ENCODE data around the gene TTR. TPM values are rescaled to one million over a fixed set of nuclear protein-coding genes. Genes with fewer than 3 reads are reported as not detected.

Gene TTR
- total and polyA plus RNA-seq, 2 of the 13 experiments (the other 11 are each of a cell fraction or from before 2014, with no cell fraction given) = 91.3 to 496 TPM

- TF ChIP-seq, protein P1, sequence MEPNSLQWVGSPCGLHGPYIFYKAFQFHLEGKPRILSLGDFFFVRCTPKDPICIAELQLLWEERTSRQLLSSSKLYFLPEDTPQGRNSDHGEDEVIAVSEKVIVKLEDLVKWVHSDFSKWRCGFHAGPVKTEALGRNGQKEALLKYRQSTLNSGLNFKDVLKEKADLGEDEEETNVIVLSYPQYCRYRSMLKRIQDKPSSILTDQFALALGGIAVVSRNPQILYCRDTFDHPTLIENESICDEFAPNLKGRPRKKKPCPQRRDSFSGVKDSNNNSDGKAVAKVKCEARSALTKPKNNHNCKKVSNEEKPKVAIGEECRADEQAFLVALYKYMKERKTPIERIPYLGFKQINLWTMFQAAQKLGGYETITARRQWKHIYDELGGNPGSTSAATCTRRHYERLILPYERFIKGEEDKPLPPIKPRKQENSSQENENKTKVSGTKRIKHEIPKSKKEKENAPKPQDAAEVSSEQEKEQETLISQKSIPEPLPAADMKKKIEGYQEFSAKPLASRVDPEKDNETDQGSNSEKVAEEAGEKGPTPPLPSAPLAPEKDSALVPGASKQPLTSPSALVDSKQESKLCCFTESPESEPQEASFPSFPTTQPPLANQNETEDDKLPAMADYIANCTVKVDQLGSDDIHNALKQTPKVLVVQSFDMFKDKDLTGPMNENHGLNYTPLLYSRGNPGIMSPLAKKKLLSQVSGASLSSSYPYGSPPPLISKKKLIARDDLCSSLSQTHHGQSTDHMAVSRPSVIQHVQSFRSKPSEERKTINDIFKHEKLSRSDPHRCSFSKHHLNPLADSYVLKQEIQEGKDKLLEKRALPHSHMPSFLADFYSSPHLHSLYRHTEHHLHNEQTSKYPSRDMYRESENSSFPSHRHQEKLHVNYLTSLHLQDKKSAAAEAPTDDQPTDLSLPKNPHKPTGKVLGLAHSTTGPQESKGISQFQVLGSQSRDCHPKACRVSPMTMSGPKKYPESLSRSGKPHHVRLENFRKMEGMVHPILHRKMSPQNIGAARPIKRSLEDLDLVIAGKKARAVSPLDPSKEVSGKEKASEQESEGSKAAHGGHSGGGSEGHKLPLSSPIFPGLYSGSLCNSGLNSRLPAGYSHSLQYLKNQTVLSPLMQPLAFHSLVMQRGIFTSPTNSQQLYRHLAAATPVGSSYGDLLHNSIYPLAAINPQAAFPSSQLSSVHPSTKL (CRISPR knock-in tag; IDR thresholded peaks at IDR 0.05) = peak; percentile 45; the same call in 1 of the 2 replicates
- no peak for TF ChIP-seq ZNF407 (CRISPR knock-in tag; IDR thresholded peaks at IDR 0.05; ENCODE audit: not compliant biosample characterization)
- TF ChIP-seq, protein P2, sequence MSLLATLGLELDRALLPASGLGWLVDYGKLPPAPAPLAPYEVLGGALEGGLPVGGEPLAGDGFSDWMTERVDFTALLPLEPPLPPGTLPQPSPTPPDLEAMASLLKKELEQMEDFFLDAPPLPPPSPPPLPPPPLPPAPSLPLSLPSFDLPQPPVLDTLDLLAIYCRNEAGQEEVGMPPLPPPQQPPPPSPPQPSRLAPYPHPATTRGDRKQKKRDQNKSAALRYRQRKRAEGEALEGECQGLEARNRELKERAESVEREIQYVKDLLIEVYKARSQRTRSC (CRISPR knock-in tag; IDR thresholded peaks at IDR 0.05; ENCODE audit: low read depth) = no peak
- TF ChIP-seq GABPA (IDR thresholded peaks at IDR 0.05; ENCODE audit: low read depth, low read length) = no peak
- TF ChIP-seq GABPA (CRISPR knock-in tag; IDR thresholded peaks at IDR 0.05; ENCODE audit: low read depth) = no peak
- TF ChIP-seq POLR2AphosphoS5 (IDR thresholded peaks at IDR 0.05; ENCODE audit: low read depth, low read length) = no peak
- TF ChIP-seq, protein P3, sequence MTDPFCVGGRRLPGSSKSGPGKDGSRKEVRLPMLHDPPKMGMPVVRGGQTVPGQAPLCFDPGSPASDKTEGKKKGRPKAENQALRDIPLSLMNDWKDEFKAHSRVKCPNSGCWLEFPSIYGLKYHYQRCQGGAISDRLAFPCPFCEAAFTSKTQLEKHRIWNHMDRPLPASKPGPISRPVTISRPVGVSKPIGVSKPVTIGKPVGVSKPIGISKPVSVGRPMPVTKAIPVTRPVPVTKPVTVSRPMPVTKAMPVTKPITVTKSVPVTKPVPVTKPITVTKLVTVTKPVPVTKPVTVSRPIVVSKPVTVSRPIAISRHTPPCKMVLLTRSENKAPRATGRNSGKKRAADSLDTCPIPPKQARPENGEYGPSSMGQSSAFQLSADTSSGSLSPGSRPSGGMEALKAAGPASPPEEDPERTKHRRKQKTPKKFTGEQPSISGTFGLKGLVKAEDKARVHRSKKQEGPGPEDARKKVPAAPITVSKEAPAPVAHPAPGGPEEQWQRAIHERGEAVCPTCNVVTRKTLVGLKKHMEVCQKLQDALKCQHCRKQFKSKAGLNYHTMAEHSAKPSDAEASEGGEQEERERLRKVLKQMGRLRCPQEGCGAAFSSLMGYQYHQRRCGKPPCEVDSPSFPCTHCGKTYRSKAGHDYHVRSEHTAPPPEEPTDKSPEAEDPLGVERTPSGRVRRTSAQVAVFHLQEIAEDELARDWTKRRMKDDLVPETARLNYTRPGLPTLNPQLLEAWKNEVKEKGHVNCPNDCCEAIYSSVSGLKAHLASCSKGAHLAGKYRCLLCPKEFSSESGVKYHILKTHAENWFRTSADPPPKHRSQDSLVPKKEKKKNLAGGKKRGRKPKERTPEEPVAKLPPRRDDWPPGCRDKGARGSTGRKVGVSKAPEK (CRISPR knock-in tag; IDR thresholded peaks at IDR 0.05; ENCODE audit: borderline replicate concordance) = no peak
- no peak for TF ChIP-seq ZNF720 (CRISPR knock-in tag; IDR thresholded peaks at IDR 0.05)
- TF ChIP-seq KLF9 (CRISPR knock-in tag; IDR thresholded peaks at IDR 0.05; ENCODE audit: low read depth) = no peak
- no peak for TF ChIP-seq FOXA1 (IDR thresholded peaks at IDR 0.05)
- TF ChIP-seq FOXA1 (CRISPR knock-in tag; IDR thresholded peaks at IDR 0.05) = no peak; the same call in 1 of the 2 replicates
- TF ChIP-seq, protein P4, sequence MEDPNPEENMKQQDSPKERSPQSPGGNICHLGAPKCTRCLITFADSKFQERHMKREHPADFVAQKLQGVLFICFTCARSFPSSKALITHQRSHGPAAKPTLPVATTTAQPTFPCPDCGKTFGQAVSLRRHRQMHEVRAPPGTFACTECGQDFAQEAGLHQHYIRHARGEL (CRISPR knock-in tag; IDR thresholded peaks at IDR 0.05) = no peak
Measured at GRCh38 chr18:31586616-31587015, 5.1 kb upstream of the TTR start (continued).

Data from HepG2 (cell line).